Transverse colon (tissue), 4 donors: ENCODE measurements around the gene DLGAP1. TPM values are rescaled to one million over a fixed set of nuclear protein-coding genes. Genes with fewer than 3 reads are reported as not detected.

Experiments
- DNase-seq: peaks from one replicate; pipeline ENCODE4 v3.0.0-alpha.2; 2019
- H3K27ac ChIP-seq, 4 donors: fragments of 200-600 bp; sonication (generic); 2 replicates each; pipeline ENCODE4 v1.5.1; 2016 to 2018; ENCODE audit warnings: inconsistent platforms in 4 of 4
- H3K27me3 ChIP-seq: fragments of 200-600 bp; sonication (generic); 2 replicates; pipeline ENCODE4 v1.5.1; 2017; ENCODE audit warnings: inconsistent platforms
- H3K36me3 ChIP-seq, 4 donors: fragments of 200-600 bp; sonication (generic); 2 replicates each; pipeline ENCODE4 v1.5.1; 2017 to 2019; ENCODE audit warnings: inconsistent platforms in 4 of 4
- H3K4me1 ChIP-seq, 4 donors: fragments of 200-600 bp; sonication (generic); 2 replicates each; pipeline ENCODE4 v1.5.1; 2017 to 2020; ENCODE audit warnings: inconsistent platforms in 4 of 4
- H3K4me3 ChIP-seq, 4 donors: fragments of 200-600 bp; sonication (generic); 1 replicate in 1 of 4; 2 replicates in 3 of 4; pipeline versions ENCODE4 v1.5.1 to v1.6.1; 2017 to 2019; ENCODE audit warnings: inconsistent platforms in 4 of 4
- H3K9me3 ChIP-seq, 2 donors: fragments of 200-600 bp; sonication (generic); 2 replicates each; pipeline ENCODE4 v1.5.1; 2017 to 2019; ENCODE audit warnings: inconsistent platforms in 2 of 2
- EP300 ChIP-seq: sonication (generic); formaldehyde crosslinking; IDR thresholded peaks from one replicate; pipeline ENCODE4 v1.6.1; 2017; ENCODE audit warnings: antibody characterized with exemption, low read depth
- POLR2A ChIP-seq: fragments of 450-650 bp; IDR thresholded peaks from one replicate; pipeline ENCODE4 v1.6.1; 2016; ENCODE audit warnings: antibody characterized with exemption, mild to moderate bottlenecking, moderate library complexity
- POLR2AphosphoS5 ChIP-seq, 3 donors: sonication (generic); formaldehyde crosslinking; IDR thresholded peaks; one replicate each; pipeline ENCODE4 v1.6.1; 2016; ENCODE audit warnings: antibody characterized with exemption in 3 of 3
- WGBS, 2 donors: methylation state at CpG; one replicate each; pipeline ENCODE4 v1.1.5; 2018; ENCODE audit warnings: low coverage in 1 of 2; 5-methylcytosine and 5-hydroxymethylcytosine counted together
- in situ Hi-C, 4 donors: fragments of 200-750 bp; cut with MboI; loops; one replicate each; pipeline versions ENCODE4 v1.15.0 to v1.15.1; 2017; ENCODE audit warnings: low sequenced_read_pairs in 3 of 4, low pct_ligation_motif_present in 1 of 4, low pct_unique_long_range_greater_than_20kb in 1 of 4
- intact Hi-C: fragments of 100-400 bp; cut with DNase I; formaldehyde crosslinking; loops from one replicate; pipeline ENCODE4 v1.15.1; 2023; ENCODE audit warnings: low total_unique reads
- total RNA-seq, 4 donors: library from RNA; depleted of rRNA; stranded (reverse); fragments of >200 nt; gene quantifications; one replicate each; pipeline ENCODE4 v1.1.0, GENCODE V29; 2016
- TF ChIP-seq, protein P1 (sequence below), 5 experiments: fragments of 200-600 bp in 3 of 5; fragments of 450-650 bp in 2 of 5; sonication (generic) in 3 of 5; IDR thresholded peaks; 1 replicate in 2 of 5; 2 replicates in 3 of 5; pipeline ENCODE4 v1.5.1; 2016 to 2017; ENCODE audit warnings: antibody characterized with exemption in 5 of 5, inconsistent platforms in 3 of 5, mild to moderate bottlenecking in 2 of 5, moderate library complexity in 1 of 5

DLGAP1 gene
- total RNA-seq, 4 donors from 2014 or later = 2.7 to 7.2 (median 3.3) TPM

DNA sequence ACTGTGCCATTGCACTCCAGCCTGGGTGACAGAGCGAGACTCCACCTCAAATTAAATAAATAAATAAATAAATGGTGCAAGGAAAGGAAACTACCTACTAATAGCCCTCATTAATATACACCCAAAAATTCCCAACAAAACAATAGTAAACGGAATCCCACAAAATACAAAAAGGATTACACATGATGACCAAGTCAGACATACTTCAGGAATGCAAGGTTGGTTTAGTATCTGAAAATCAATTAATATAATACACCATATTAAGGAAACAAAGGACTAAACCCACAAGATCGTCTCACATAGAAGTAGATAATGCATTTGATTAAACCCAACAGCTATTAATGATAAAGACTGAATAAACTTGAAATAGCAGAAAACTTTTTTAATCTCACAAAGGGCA, 697.7 kb downstream of the DLGAP1 start:
- no peaks in the 10 kb centered on the region for H3K36me3 ChIP-seq
- DNase-seq = no peak
- H3K27ac ChIP-seq = no peak overlapping the region
- in situ Hi-C loops = loop anchor here in 1 of 4 donors (25.0 kb wide), 1 partner anchor 230 kb away; no protein-coding TSS in a partner anchor
- no peaks in the 10 kb centered on the region for H3K4me1 ChIP-seq
- H3K27me3 ChIP-seq = no peaks in the 10 kb centered on the region
- H3K9me3 ChIP-seq = peaks cover 0 to 10% of the 10 kb centered on the region in 2 donors
- intact Hi-C loops = loop anchor here (1.0 kb wide), 1 partner anchor 31 kb away; no protein-coding TSS in a partner anchor
- no peak overlapping the region for H3K4me3 ChIP-seq
- WGBS, 2 donors = 87% methylated on average over 3 of the region's 3 CpGs
- TF ChIP-seq, protein P1, sequence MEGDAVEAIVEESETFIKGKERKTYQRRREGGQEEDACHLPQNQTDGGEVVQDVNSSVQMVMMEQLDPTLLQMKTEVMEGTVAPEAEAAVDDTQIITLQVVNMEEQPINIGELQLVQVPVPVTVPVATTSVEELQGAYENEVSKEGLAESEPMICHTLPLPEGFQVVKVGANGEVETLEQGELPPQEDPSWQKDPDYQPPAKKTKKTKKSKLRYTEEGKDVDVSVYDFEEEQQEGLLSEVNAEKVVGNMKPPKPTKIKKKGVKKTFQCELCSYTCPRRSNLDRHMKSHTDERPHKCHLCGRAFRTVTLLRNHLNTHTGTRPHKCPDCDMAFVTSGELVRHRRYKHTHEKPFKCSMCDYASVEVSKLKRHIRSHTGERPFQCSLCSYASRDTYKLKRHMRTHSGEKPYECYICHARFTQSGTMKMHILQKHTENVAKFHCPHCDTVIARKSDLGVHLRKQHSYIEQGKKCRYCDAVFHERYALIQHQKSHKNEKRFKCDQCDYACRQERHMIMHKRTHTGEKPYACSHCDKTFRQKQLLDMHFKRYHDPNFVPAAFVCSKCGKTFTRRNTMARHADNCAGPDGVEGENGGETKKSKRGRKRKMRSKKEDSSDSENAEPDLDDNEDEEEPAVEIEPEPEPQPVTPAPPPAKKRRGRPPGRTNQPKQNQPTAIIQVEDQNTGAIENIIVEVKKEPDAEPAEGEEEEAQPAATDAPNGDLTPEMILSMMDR (IDR thresholded peaks at IDR 0.05) = no peak
- TF ChIP-seq EP300 (no peak), POLR2AphosphoS5 (IDR thresholded peaks at IDR 0.05) (no peak), POLR2A (no peak)

DNA sequence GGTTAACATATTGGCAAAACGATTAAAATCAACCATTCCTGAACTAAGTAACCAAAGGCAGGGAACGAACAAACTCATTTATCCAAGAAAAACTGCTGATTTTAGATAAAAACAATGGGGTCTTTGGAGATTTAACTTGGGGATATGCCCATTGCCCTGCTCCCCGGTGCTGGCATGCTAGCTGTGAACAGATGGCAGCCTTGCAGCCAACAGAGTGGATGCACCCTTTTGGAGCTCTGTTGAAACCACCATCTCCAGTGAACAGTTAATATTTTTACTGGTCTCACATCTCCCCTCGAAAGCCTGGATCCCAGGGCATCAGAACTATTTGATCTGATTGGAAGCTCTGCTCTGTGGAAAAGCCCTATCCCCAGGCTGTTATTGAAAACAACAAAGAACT, 702.0 kb downstream of the DLGAP1 start:
- H3K4me3 ChIP-seq = no peak overlapping the region
- intact Hi-C loops (no loop called here), in situ Hi-C loops (loop anchor here in 1 of 4 donors (25.0 kb wide), 1 partner anchor 234 kb away; no protein-coding TSS in a partner anchor)
- no peak for DNase-seq
- no peaks in the 10 kb centered on the region for H3K36me3 ChIP-seq
- 77 to 83% methylated on average over 4 of the region's 4 CpGs for WGBS, 2 donors
- H3K27ac ChIP-seq = no peak overlapping the region
- H3K27me3 ChIP-seq = no peaks in the 10 kb centered on the region
- H3K4me1 ChIP-seq = no peaks in the 10 kb centered on the region
- TF ChIP-seq POLR2AphosphoS5 (IDR thresholded peaks at IDR 0.05) = no peak
- no peak for TF ChIP-seq POLR2A
- TF ChIP-seq EP300 = no peak
- TF ChIP-seq, protein P1 (IDR thresholded peaks at IDR 0.05) = no peak
- H3K9me3 ChIP-seq = peaks cover 0 to 10% of the 10 kb centered on the region in 2 donors

- no peaks in the 10 kb centered on the region for H3K27me3 ChIP-seq
- TF ChIP-seq EP300 (no peak), POLR2A (no peak)
- H3K27ac ChIP-seq = no peak overlapping the region
- in situ Hi-C loops = no loop called here
- no peak overlapping the region for H3K4me3 ChIP-seq
- intact Hi-C loops = no loop called here
- no peaks in the 10 kb centered on the region for H3K4me1 ChIP-seq
- H3K9me3 ChIP-seq = no peaks in the 10 kb centered on the region
- no peak for DNase-seq
- 86 to 90% methylated on average over 3 of the region's 3 CpGs for whole genome bisulfite sequencing, 2 donors
- H3K36me3 ChIP-seq = no peaks in the 10 kb centered on the region
Measured at GRCh38 chr18:3748086-3748485, 707.0 kb downstream of the DLGAP1 start.

GRCh38 chr18:3747176-3747973, 707.7 kb downstream of the DLGAP1 start:
- no peak for DNase-seq
- no peak overlapping the region for H3K27ac ChIP-seq

More at GRCh38 chr18:3747176-3747973, 707.7 kb downstream of the DLGAP1 start:
- WGBS, 2 donors = 62 to 69% methylated on average over 10 to 14 of the region's 14 CpGs
- H3K4me1 ChIP-seq = no peaks in the 10 kb centered on the region
- H3K36me3 ChIP-seq = no peaks in the 10 kb centered on the region
- no peak overlapping the region for H3K4me3 ChIP-seq
- intact Hi-C loops = no loop called here
- no peak for TF ChIP-seq EP300
- TF ChIP-seq, protein P1 (IDR thresholded peaks at IDR 0.05) = no peak
- no peak for TF ChIP-seq POLR2AphosphoS5 (IDR thresholded peaks at IDR 0.05)
- TF ChIP-seq POLR2A = no peak
- H3K27me3 ChIP-seq = no peaks in the 10 kb centered on the region
- in situ Hi-C loops = no loop called here
- no peaks in the 10 kb centered on the region for H3K9me3 ChIP-seq
